ENCODE data around the gene NTN3. TPM values are rescaled to one million over a fixed set of nuclear protein-coding genes. Genes with fewer than 3 reads are reported as not detected.

The NTN3 gene
- total and polyA plus RNA-seq, 2 donors from 2014 or later, result 0.28 TPM; not detected in 1

DNA sequence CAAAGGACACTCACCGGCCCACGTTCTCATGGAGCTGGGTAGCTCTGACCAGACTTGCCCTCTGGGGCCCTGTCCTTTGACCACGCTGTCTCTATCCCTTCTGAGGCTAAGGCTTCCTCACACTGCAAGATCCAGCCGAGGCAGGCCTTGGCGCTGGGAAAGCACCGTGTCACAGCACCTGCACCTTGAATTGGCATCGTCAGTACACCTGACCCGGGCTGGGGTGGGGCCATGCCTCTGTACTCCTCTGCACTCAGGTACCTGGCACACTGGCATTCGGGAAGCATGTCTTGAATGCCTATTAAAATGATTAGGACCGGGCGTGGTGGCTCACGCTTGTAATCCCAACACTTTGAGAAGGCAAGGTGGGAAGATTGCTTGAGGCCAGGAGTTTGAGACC is 9.9 kb downstream of the NTN3 start:
- Histone ChIP-seq H3K9ac (ENCODE audit: low read length in 3 of 3) (peak overlapping the region in 1 of 3 donors; percentile 51), H3K4me3 (ENCODE audit: low read length in 3 of 3) (no peak overlapping the region), H3K27me3 (ENCODE audit: control insufficient read depth, insufficient read depth, low read length) (no peaks in the 10 kb centered on the region), H3K9me3 (ENCODE audit: control insufficient read depth in 2 of 3, insufficient read depth in 1 of 3, low read length in 3 of 3) (no peaks in the 10 kb centered on the region), H3K36me3 (ENCODE audit: control insufficient read depth in 2 of 3, insufficient read depth in 3 of 3, low read length in 3 of 3) (no peaks in the 10 kb centered on the region), H3K4me1 (ENCODE audit: control insufficient read depth in 2 of 3, insufficient read depth in 2 of 3, low read depth in 1 of 3, low read length in 3 of 3) (peaks cover 0 to 53% (median 17%) of the 10 kb centered on the region in 3 donors), H3K27ac (ENCODE audit: low read depth in 2 of 2, low read length in 2 of 2) (peak overlapping the region; percentile 55 to 85)
- TF ChIP-seq, protein P1, sequence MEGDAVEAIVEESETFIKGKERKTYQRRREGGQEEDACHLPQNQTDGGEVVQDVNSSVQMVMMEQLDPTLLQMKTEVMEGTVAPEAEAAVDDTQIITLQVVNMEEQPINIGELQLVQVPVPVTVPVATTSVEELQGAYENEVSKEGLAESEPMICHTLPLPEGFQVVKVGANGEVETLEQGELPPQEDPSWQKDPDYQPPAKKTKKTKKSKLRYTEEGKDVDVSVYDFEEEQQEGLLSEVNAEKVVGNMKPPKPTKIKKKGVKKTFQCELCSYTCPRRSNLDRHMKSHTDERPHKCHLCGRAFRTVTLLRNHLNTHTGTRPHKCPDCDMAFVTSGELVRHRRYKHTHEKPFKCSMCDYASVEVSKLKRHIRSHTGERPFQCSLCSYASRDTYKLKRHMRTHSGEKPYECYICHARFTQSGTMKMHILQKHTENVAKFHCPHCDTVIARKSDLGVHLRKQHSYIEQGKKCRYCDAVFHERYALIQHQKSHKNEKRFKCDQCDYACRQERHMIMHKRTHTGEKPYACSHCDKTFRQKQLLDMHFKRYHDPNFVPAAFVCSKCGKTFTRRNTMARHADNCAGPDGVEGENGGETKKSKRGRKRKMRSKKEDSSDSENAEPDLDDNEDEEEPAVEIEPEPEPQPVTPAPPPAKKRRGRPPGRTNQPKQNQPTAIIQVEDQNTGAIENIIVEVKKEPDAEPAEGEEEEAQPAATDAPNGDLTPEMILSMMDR (IDR thresholded peaks at IDR 0.05; ENCODE audit: borderline replicate concordance, extremely low read depth, insufficient read depth), result no peak
- DNase-seq (peak in 1 of 5 donors; percentile 92), FAIRE-seq (no peak)
- intact Hi-C loops (cut with DNase I), result no loop called here

DNA sequence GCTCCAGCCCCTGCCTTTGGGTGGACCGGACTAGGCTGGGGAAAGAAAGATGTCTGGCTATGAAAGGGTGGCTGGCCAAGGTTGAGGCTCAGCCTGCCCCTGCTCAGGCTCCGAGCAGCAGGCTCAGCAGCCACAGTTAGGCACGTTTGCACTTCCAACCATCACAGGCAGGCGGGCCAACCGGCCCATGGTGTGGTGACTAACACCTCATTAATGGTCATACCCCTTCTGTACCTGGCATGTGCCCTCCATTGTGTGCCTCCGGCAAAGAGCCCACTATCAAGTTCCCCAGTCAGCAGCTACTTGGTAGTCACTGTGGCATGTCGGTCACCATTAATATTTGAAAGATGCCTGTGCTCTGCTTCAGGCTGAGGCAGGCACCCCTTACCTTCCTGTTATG is 10.6 kb downstream of the NTN3 start:
- H3K4me1 ChIP-seq (ENCODE audit: control insufficient read depth in 2 of 3, insufficient read depth in 2 of 3, low read depth in 1 of 3, low read length in 3 of 3), result peaks cover 0 to 58% (median 20%) of the 10 kb centered on the region in 3 donors
- TF ChIP-seq, protein P1 (IDR thresholded peaks at IDR 0.05; ENCODE audit: borderline replicate concordance, extremely low read depth, insufficient read depth), result no peak
- peak in 1 of 5 donors; percentile 80 for DNase-seq
- no peaks in the 10 kb centered on the region for H3K27me3 ChIP-seq (ENCODE audit: control insufficient read depth, insufficient read depth, low read length)
- intact Hi-C loops (cut with DNase I), result no loop called here
- H3K9ac ChIP-seq (ENCODE audit: low read length in 3 of 3), result no peak overlapping the region
- peak overlapping the region; percentile 75 to 78 for H3K27ac ChIP-seq (ENCODE audit: low read depth in 2 of 2, low read length in 2 of 2)
- H3K4me3 ChIP-seq (ENCODE audit: low read length in 3 of 3), result no peak overlapping the region
- FAIRE-seq, result no peak
- no peaks in the 10 kb centered on the region for H3K9me3 ChIP-seq (ENCODE audit: control insufficient read depth in 2 of 3, insufficient read depth in 1 of 3, low read length in 3 of 3)
- no peaks in the 10 kb centered on the region for H3K36me3 ChIP-seq (ENCODE audit: control insufficient read depth in 2 of 3, insufficient read depth in 3 of 3, low read length in 3 of 3)

DNA sequence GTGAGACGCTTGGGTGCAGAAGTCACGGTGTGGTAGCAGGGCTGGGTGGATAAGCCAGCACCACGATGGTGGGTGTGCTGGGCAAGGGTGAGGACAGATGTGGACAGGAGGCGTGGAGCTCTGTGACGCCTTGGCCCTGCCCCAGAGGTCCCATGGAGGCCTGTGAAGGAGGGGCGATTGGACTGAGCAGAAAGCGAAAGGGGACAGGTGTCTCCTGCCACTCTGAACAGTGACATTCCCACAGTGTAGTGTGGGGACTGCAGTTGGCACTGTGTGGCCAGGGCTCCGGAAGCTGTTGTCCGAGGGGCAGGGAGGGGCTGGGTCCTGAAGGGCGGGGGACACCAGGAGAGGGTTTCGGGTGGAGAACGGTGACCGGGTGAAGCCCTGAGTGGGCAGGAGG is 11.2 kb downstream of the NTN3 start:
- no peak for FAIRE-seq
- intact Hi-C loops (cut with DNase I), result no loop called here

More for the DNA sequence above, 11.2 kb downstream of the NTN3 start:
- TF ChIP-seq, protein P1 (IDR thresholded peaks at IDR 0.05; ENCODE audit: borderline replicate concordance, extremely low read depth, insufficient read depth), result no peak
- Histone ChIP-seq H3K4me3 (ENCODE audit: low read length in 3 of 3) (peak overlapping the region in 1 of 3 donors; percentile 21), H3K36me3 (ENCODE audit: control insufficient read depth in 2 of 3, insufficient read depth in 3 of 3, low read length in 3 of 3) (no peaks in the 10 kb centered on the region), H3K9me3 (ENCODE audit: control insufficient read depth in 2 of 3, insufficient read depth in 1 of 3, low read length in 3 of 3) (no peaks in the 10 kb centered on the region), H3K27ac (ENCODE audit: low read depth in 2 of 2, low read length in 2 of 2) (peak overlapping the region; percentile 75 to 78), H3K9ac (ENCODE audit: low read length in 3 of 3) (peak overlapping the region in 1 of 3 donors; percentile 43), H3K27me3 (ENCODE audit: control insufficient read depth, insufficient read depth, low read length) (no peaks in the 10 kb centered on the region), H3K4me1 (ENCODE audit: control insufficient read depth in 2 of 3, insufficient read depth in 2 of 3, low read depth in 1 of 3, low read length in 3 of 3) (peaks cover under 1 to 61% (median 24%) of the 10 kb centered on the region in 3 donors)
- peak in 2 of 5 donors; percentile 38 to 53 for DNase-seq

Data from kidney (tissue), 14 donors.